Osteocyte (in vitro differentiated cells): ENCODE measurements around the gene PITPNM1. TPM values are rescaled to one million over a fixed set of nuclear protein-coding genes. Genes with fewer than 3 reads are reported as not detected.

Experiments used
- DNase-seq: peaks from one replicate; pipeline ENCODE4 v3.0.0; 2021; ENCODE audit warnings: mixed read lengths; ENCODE audit not compliant: unreplicated experiment; ENCODE audit errors: extremely low spot score
- H3K27ac Mint-ChIP-seq: one replicate; pipeline ENCODE4 v1.8.0; 2021; ENCODE audit warnings: mild to moderate bottlenecking, mixed read lengths; ENCODE audit not compliant: unreplicated experiment
- H3K27me3 Mint-ChIP-seq: one replicate; pipeline ENCODE4 v1.8.0; 2021; ENCODE audit warnings: mixed read lengths; ENCODE audit not compliant: unreplicated experiment
- H3K36me3 Mint-ChIP-seq: one replicate; pipeline ENCODE4 v1.8.0; 2021; ENCODE audit warnings: mixed read lengths; ENCODE audit not compliant: unreplicated experiment
- H3K4me1 Mint-ChIP-seq: one replicate; pipeline ENCODE4 v1.8.0; 2021; ENCODE audit warnings: mixed read lengths; ENCODE audit not compliant: unreplicated experiment
- H3K4me3 Mint-ChIP-seq: one replicate; pipeline ENCODE4 v1.8.0; 2021; ENCODE audit warnings: mild to moderate bottlenecking, moderate library complexity, mixed read lengths; ENCODE audit not compliant: unreplicated experiment
- H3K9me3 Mint-ChIP-seq: one replicate; pipeline ENCODE4 v1.8.0; 2021; ENCODE audit warnings: mixed read lengths; ENCODE audit not compliant: unreplicated experiment
- total RNA-seq: library from RNA; stranded (reverse); gene quantifications from 2 replicates; pipeline ENCODE4 v1.2.1, GENCODE V29; 2021
- TF ChIP-seq, protein P1 (sequence below): fragments of 200-600 bp; sonication (generic); IDR thresholded peaks from 2 replicates; pipeline ENCODE4 v1.5.0; 2021; ENCODE audit warnings: antibody characterized with exemption, mild to moderate bottlenecking, moderate library complexity

The PITPNM1 gene
- total RNA-seq, 1 donor from 2014 or later = 46.9 TPM

DNA sequence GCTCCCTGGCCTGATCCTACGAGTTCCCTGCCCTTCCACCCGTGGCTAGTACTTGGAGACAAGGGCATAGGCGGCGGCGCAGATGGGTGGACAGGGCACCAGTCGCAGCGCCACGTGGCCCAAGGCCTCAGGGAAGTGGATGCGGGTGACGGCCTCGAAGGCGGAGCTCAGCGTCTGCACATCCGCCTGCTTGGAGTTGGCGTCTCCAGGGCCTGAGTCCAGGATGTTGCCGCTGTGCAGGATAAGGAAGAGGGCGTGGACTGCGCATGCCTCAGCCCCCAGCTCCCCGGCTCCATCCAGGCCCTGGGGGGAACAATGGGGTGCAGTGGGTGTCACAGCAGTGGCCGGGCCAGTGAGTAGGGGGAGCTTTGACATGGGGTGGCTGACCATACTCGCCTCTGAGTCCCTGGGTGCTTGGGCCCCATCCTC is 6.6 kb downstream of the PITPNM1 start:
- Mint-ChIP-seq H3K27ac (no peak overlapping the region), H3K4me1 (peaks cover 5% of the 10 kb centered on the region), H3K9me3 (no peaks in the 10 kb centered on the region), H3K4me3 (no peak overlapping the region), H3K36me3 (peaks cover 7% of the 10 kb centered on the region), H3K27me3 (no peaks in the 10 kb centered on the region)
- no peak for DNase-seq
- TF ChIP-seq, protein P1, sequence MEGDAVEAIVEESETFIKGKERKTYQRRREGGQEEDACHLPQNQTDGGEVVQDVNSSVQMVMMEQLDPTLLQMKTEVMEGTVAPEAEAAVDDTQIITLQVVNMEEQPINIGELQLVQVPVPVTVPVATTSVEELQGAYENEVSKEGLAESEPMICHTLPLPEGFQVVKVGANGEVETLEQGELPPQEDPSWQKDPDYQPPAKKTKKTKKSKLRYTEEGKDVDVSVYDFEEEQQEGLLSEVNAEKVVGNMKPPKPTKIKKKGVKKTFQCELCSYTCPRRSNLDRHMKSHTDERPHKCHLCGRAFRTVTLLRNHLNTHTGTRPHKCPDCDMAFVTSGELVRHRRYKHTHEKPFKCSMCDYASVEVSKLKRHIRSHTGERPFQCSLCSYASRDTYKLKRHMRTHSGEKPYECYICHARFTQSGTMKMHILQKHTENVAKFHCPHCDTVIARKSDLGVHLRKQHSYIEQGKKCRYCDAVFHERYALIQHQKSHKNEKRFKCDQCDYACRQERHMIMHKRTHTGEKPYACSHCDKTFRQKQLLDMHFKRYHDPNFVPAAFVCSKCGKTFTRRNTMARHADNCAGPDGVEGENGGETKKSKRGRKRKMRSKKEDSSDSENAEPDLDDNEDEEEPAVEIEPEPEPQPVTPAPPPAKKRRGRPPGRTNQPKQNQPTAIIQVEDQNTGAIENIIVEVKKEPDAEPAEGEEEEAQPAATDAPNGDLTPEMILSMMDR = no peak

GRCh38 chr11:67497656-67498291 is 7.4 kb downstream of the PITPNM1 start:
- no peaks in the 10 kb centered on the region for H3K9me3 Mint-ChIP-seq
- H3K27ac Mint-ChIP-seq = no peak overlapping the region
- H3K4me1 Mint-ChIP-seq = no peaks in the 10 kb centered on the region
- DNase-seq = no peak
- TF ChIP-seq, protein P1 = no peak
- H3K27me3 Mint-ChIP-seq = no peaks in the 10 kb centered on the region
- H3K36me3 Mint-ChIP-seq = peaks cover 7% of the 10 kb centered on the region
- no peak overlapping the region for H3K4me3 Mint-ChIP-seq

DNA sequence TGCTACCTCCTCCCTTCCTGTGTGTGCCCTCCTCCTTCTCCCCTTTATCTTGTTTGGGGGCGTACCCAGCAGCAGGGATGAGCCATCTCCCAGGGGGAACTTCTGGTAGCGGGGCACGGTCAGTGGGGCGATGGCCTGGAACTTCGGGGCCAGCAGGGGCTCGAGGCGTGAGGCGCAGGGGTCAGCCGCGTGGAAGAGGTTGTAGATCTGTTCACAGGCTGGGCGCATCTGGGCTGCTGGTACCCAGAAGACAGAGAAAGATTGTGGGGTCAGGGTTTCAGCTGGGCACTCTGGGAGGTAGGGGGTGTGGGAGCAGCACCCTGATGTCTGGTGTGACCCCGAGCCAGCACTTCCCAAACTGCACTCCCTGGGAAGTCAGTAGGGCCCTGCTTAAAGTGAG is 9.1 kb downstream of the PITPNM1 start:
- H3K27me3 Mint-ChIP-seq = no peaks in the 10 kb centered on the region
- H3K27ac Mint-ChIP-seq = no peak overlapping the region
- H3K4me3 Mint-ChIP-seq = no peak overlapping the region
- no peak for DNase-seq
- TF ChIP-seq, protein P1 = no peak
- H3K4me1 Mint-ChIP-seq = no peaks in the 10 kb centered on the region
- H3K9me3 Mint-ChIP-seq = no peaks in the 10 kb centered on the region
- peaks cover 5% of the 10 kb centered on the region for H3K36me3 Mint-ChIP-seq

GRCh38 chr11:67495234-67496005 is 9.7 kb downstream of the PITPNM1 start:
- no peak for DNase-seq
- Mint-ChIP-seq H3K27me3 (no peaks in the 10 kb centered on the region), H3K4me1 (no peaks in the 10 kb centered on the region), H3K36me3 (peaks cover 7% of the 10 kb centered on the region), H3K9me3 (no peaks in the 10 kb centered on the region), H3K27ac (no peak overlapping the region), H3K4me3 (no peak overlapping the region)
- TF ChIP-seq, protein P1 = no peak
